GM19324 (cell line): Measurements from ENCODE around the gene SETBP1.

Source experiments
- ATAC-seq: cut with Tn5 transposase; IDR thresholded peaks from one replicate; pipeline ENCODE4 v1.9.1; 2021; ENCODE audit warnings: mild to moderate bottlenecking, moderate library complexity; ENCODE audit not compliant: unreplicated experiment, low FRiP score

SETBP1 gene

GRCh38 chr18:45050712-45051601, 370.3 kb downstream of the SETBP1 start:
- no peak for ATAC-seq

GRCh38 chr18:45054636-45055035, 373.9 kb downstream of the SETBP1 start:
- ATAC-seq: no peak

GRCh38 chr18:45055811-45056210, 375.1 kb downstream of the SETBP1 start:
- no peak for ATAC-seq

- ATAC-seq: no peak
These were observed 376.2 kb downstream of the SETBP1 start for GRCh38 chr18:45056926-45057325.

- ATAC-seq: no peak
These were observed 377.4 kb downstream of the SETBP1 start for GRCh38 chr18:45057955-45058600.

GRCh38 chr18:45059695-45060094, 379.0 kb downstream of the SETBP1 start:
- ATAC-seq: no peak

- no peak for ATAC-seq
These were observed 379.4 kb downstream of the SETBP1 start for GRCh38 chr18:45060102-45060501.

- ATAC-seq: no peak
These were observed 380.7 kb downstream of the SETBP1 start for GRCh38 chr18:45061359-45061758.

GRCh38 chr18:45063246-45064038, 382.8 kb downstream of the SETBP1 start:
- no peak for ATAC-seq

- no peak for ATAC-seq
These were observed 385.5 kb downstream of the SETBP1 start for GRCh38 chr18:45066210-45066609.

GRCh38 chr18:45066886-45067285, 386.2 kb downstream of the SETBP1 start:
- ATAC-seq: no peak

- no peak for ATAC-seq
These were observed 387.9 kb downstream of the SETBP1 start for GRCh38 chr18:45068400-45069094.

GRCh38 chr18:45069546-45069945, 388.9 kb downstream of the SETBP1 start:
- ATAC-seq: no peak

- no peak for ATAC-seq
These were observed 391.3 kb downstream of the SETBP1 start for GRCh38 chr18:45071956-45072355.

- no peak for ATAC-seq
These were observed 392.9 kb downstream of the SETBP1 start for GRCh38 chr18:45073556-45073955.

- ATAC-seq: no peak
These were observed 401.0 kb downstream of the SETBP1 start for GRCh38 chr18:45081566-45082181.

- no peak for ATAC-seq
These were observed 402.7 kb downstream of the SETBP1 start for GRCh38 chr18:45083226-45083855.

- no peak for ATAC-seq
These were observed 403.5 kb downstream of the SETBP1 start for GRCh38 chr18:45084206-45084605.

GRCh38 chr18:45085916-45086624, 405.4 kb downstream of the SETBP1 start:
- ATAC-seq: no peak
